ENCODE results near the gene PANK3.

PANK3 gene

GRCh38 chr5:168607946-168608345 is 28.8 kb upstream of the PANK3 start:
- Histone ChIP-seq H2AFZ (ENCODE audit: low read depth, low read length) (no peak overlapping the region), H3K4me1 (ENCODE audit: control insufficient read depth, insufficient read depth, low read depth, low read length) (no peaks in the 10 kb centered on the region), H3K9me3 (ENCODE audit: control insufficient read depth, low read length) (no peaks in the 10 kb centered on the region), H3K27me3 (ENCODE audit: control insufficient read depth in 1 of 2, insufficient read depth in 1 of 2, low read length in 2 of 2) (peaks cover 0 to 7% of the 10 kb centered on the region in 2 experiments), H2BK15ac (ENCODE audit: low read depth, poor library complexity, severe bottlenecking) (no peak overlapping the region), H2BK5ac (ENCODE audit: low read depth, low read length, poor library complexity, severe bottlenecking) (no peak overlapping the region), H2AK5ac (ENCODE audit: low read length, severe bottlenecking) (no peak overlapping the region), H4K8ac (ENCODE audit: low read length) (no peak overlapping the region), H3K9ac (ENCODE audit: low read length) (no peak overlapping the region), H4K91ac (ENCODE audit: low read length) (no peak overlapping the region), H3K36me3 (ENCODE audit: control insufficient read depth in 1 of 2, insufficient read depth in 2 of 2, low read depth in 1 of 2, low read length in 2 of 2) (no peaks in the 10 kb centered on the region), H3K4me2 (ENCODE audit: low read length, poor library complexity, severe bottlenecking) (no peak overlapping the region), H3K18ac (ENCODE audit: low read depth in 1 of 2, low read length in 2 of 2) (no peak overlapping the region), H3K23ac (ENCODE audit: low read length in 2 of 2) (no peak overlapping the region), H2BK12ac (ENCODE audit: low read length in 2 of 2) (no peak overlapping the region), H2BK120ac (ENCODE audit: low read depth, low read length) (no peak overlapping the region), H3K4me3 (ENCODE audit: insufficient read depth in 1 of 2, low read depth in 1 of 2, low read length in 2 of 2) (no peak overlapping the region), H3K4ac (ENCODE audit: low read depth in 1 of 2, low read length in 2 of 2) (no peak overlapping the region), H3K14ac (ENCODE audit: low read length in 2 of 2) (peak overlapping the region in 1 of 2 experiments; percentile 26), H3K27ac (ENCODE audit: low read length, poor library complexity, severe bottlenecking) (no peak overlapping the region), H3K79me1 (replicated peaks; ENCODE audit: low read length, poor library complexity, severe bottlenecking) (no peaks in the 10 kb centered on the region)
- WGBS: 80% methylated on average over 2 of the region's 2 CpGs
- no peak for DNase-seq

GRCh38 chr5:168606562-168606961 is 27.4 kb upstream of the PANK3 start:
- no peak overlapping the region for H2AK5ac ChIP-seq (ENCODE audit: low read length, severe bottlenecking)
- H2BK12ac ChIP-seq (ENCODE audit: low read length in 2 of 2): no peak overlapping the region
- no peak overlapping the region for H3K27ac ChIP-seq (ENCODE audit: low read length, poor library complexity, severe bottlenecking)
- no peaks in the 10 kb centered on the region for H3K79me1 ChIP-seq (replicated peaks; ENCODE audit: low read length, poor library complexity, severe bottlenecking)
- no peak overlapping the region for H2BK5ac ChIP-seq (ENCODE audit: low read depth, low read length, poor library complexity, severe bottlenecking)
- no peak overlapping the region for H4K8ac ChIP-seq (ENCODE audit: low read length)
- no peak overlapping the region for H2BK15ac ChIP-seq (ENCODE audit: low read depth, poor library complexity, severe bottlenecking)
- no peak overlapping the region for H3K14ac ChIP-seq (ENCODE audit: low read length in 2 of 2)
- H3K4me2 ChIP-seq (ENCODE audit: low read length, poor library complexity, severe bottlenecking): no peak overlapping the region
- no peak for DNase-seq
- no peaks in the 10 kb centered on the region for H3K36me3 ChIP-seq (ENCODE audit: control insufficient read depth in 1 of 2, insufficient read depth in 2 of 2, low read depth in 1 of 2, low read length in 2 of 2)
- H3K27me3 ChIP-seq (ENCODE audit: control insufficient read depth in 1 of 2, insufficient read depth in 1 of 2, low read length in 2 of 2): peaks cover 0 to 7% of the 10 kb centered on the region in 2 experiments
- no peaks in the 10 kb centered on the region for H3K4me1 ChIP-seq (ENCODE audit: control insufficient read depth, insufficient read depth, low read depth, low read length)
- no peak overlapping the region for H3K4me3 ChIP-seq (ENCODE audit: insufficient read depth in 1 of 2, low read depth in 1 of 2, low read length in 2 of 2)
- 68% methylated on average over 2 of the region's 2 CpGs for WGBS
- H2BK120ac ChIP-seq (ENCODE audit: low read depth, low read length): no peak overlapping the region
- no peak overlapping the region for H3K4ac ChIP-seq (ENCODE audit: low read depth in 1 of 2, low read length in 2 of 2)
- H3K9me3 ChIP-seq (ENCODE audit: control insufficient read depth, low read length): no peaks in the 10 kb centered on the region
- no peak overlapping the region for H3K23ac ChIP-seq (ENCODE audit: low read length in 2 of 2)
- H2AFZ ChIP-seq (ENCODE audit: low read depth, low read length): no peak overlapping the region
- no peak overlapping the region for H3K9ac ChIP-seq (ENCODE audit: low read length)
- H3K18ac ChIP-seq (ENCODE audit: low read depth in 1 of 2, low read length in 2 of 2): no peak overlapping the region
- no peak overlapping the region for H4K91ac ChIP-seq (ENCODE audit: low read length)

GRCh38 chr5:168604436-168604835 is 25.3 kb upstream of the PANK3 start:
- Histone ChIP-seq H3K18ac (ENCODE audit: low read depth in 1 of 2, low read length in 2 of 2) (no peak overlapping the region), H3K79me1 (replicated peaks; ENCODE audit: low read length, poor library complexity, severe bottlenecking) (no peaks in the 10 kb centered on the region), H3K27me3 (ENCODE audit: control insufficient read depth in 1 of 2, insufficient read depth in 1 of 2, low read length in 2 of 2) (peaks cover 0 to 7% of the 10 kb centered on the region in 2 experiments), H2BK120ac (ENCODE audit: low read depth, low read length) (no peak overlapping the region), H2BK15ac (ENCODE audit: low read depth, poor library complexity, severe bottlenecking) (no peak overlapping the region), H3K4ac (ENCODE audit: low read depth in 1 of 2, low read length in 2 of 2) (no peak overlapping the region), H3K27ac (ENCODE audit: low read length, poor library complexity, severe bottlenecking) (no peak overlapping the region), H2BK5ac (ENCODE audit: low read depth, low read length, poor library complexity, severe bottlenecking) (no peak overlapping the region), H3K4me1 (ENCODE audit: control insufficient read depth, insufficient read depth, low read depth, low read length) (peaks cover 2% of the 10 kb centered on the region), H2AFZ (ENCODE audit: low read depth, low read length) (no peak overlapping the region), H3K4me2 (ENCODE audit: low read length, poor library complexity, severe bottlenecking) (no peak overlapping the region), H3K4me3 (ENCODE audit: insufficient read depth in 1 of 2, low read depth in 1 of 2, low read length in 2 of 2) (no peak overlapping the region), H3K36me3 (ENCODE audit: control insufficient read depth in 1 of 2, insufficient read depth in 2 of 2, low read depth in 1 of 2, low read length in 2 of 2) (no peaks in the 10 kb centered on the region), H3K9ac (ENCODE audit: low read length) (no peak overlapping the region), H3K9me3 (ENCODE audit: control insufficient read depth, low read length) (no peaks in the 10 kb centered on the region), H4K91ac (ENCODE audit: low read length) (no peak overlapping the region), H4K8ac (ENCODE audit: low read length) (no peak overlapping the region), H2AK5ac (ENCODE audit: low read length, severe bottlenecking) (no peak overlapping the region), H3K23ac (ENCODE audit: low read length in 2 of 2) (no peak overlapping the region), H2BK12ac (ENCODE audit: low read length in 2 of 2) (no peak overlapping the region), H3K14ac (ENCODE audit: low read length in 2 of 2) (no peak overlapping the region)
- no peak for DNase-seq

- Histone ChIP-seq H4K8ac (ENCODE audit: low read length) (no peak overlapping the region), H3K9me3 (ENCODE audit: control insufficient read depth, low read length) (no peaks in the 10 kb centered on the region), H3K27ac (ENCODE audit: low read length, poor library complexity, severe bottlenecking) (no peak overlapping the region), H3K23ac (ENCODE audit: low read length in 2 of 2) (peak overlapping the region in 1 of 2 experiments; percentile 57), H3K4me1 (ENCODE audit: control insufficient read depth, insufficient read depth, low read depth, low read length) (peaks cover 2% of the 10 kb centered on the region), H3K9ac (ENCODE audit: low read length) (no peak overlapping the region), H3K14ac (ENCODE audit: low read length in 2 of 2) (no peak overlapping the region), H2BK15ac (ENCODE audit: low read depth, poor library complexity, severe bottlenecking) (no peak overlapping the region), H3K27me3 (ENCODE audit: control insufficient read depth in 1 of 2, insufficient read depth in 1 of 2, low read length in 2 of 2) (peaks cover 0 to 7% of the 10 kb centered on the region in 2 experiments), H3K18ac (ENCODE audit: low read depth in 1 of 2, low read length in 2 of 2) (no peak overlapping the region), H2AK5ac (ENCODE audit: low read length, severe bottlenecking) (no peak overlapping the region), H3K4me2 (ENCODE audit: low read length, poor library complexity, severe bottlenecking) (no peak overlapping the region), H4K91ac (ENCODE audit: low read length) (no peak overlapping the region), H3K79me1 (replicated peaks; ENCODE audit: low read length, poor library complexity, severe bottlenecking) (no peaks in the 10 kb centered on the region), H2AFZ (ENCODE audit: low read depth, low read length) (no peak overlapping the region), H2BK5ac (ENCODE audit: low read depth, low read length, poor library complexity, severe bottlenecking) (no peak overlapping the region), H2BK120ac (ENCODE audit: low read depth, low read length) (no peak overlapping the region), H3K36me3 (ENCODE audit: control insufficient read depth in 1 of 2, insufficient read depth in 2 of 2, low read depth in 1 of 2, low read length in 2 of 2) (no peaks in the 10 kb centered on the region), H3K4me3 (ENCODE audit: insufficient read depth in 1 of 2, low read depth in 1 of 2, low read length in 2 of 2) (no peak overlapping the region), H2BK12ac (ENCODE audit: low read length in 2 of 2) (no peak overlapping the region), H3K4ac (ENCODE audit: low read depth in 1 of 2, low read length in 2 of 2) (no peak overlapping the region)
- DNase-seq: no peak
These were observed 24.6 kb upstream of the PANK3 start for GRCh38 chr5:168603746-168604145.
